Measurements from ENCODE around the gene SMG7.

SMG7 gene

GRCh38 chr1:183565261-183565660, 93.0 kb downstream of the SMG7 start:
- DNase-seq = no peak

GRCh38 chr1:183566026-183566425, 93.7 kb downstream of the SMG7 start:
- no peak for DNase-seq

- DNase-seq = peak in 3 of 51 donors; percentile 13 to 22 (median 16)
Measured at GRCh38 chr1:183567584-183567983, 95.3 kb downstream of the SMG7 start.

- DNase-seq = no peak
Measured at GRCh38 chr1:183568176-183569021, 96.1 kb downstream of the SMG7 start.

GRCh38 chr1:183569141-183569540, 96.8 kb downstream of the SMG7 start:
- no peak for DNase-seq

- DNase-seq = no peak
Measured at GRCh38 chr1:183569801-183570200, 97.5 kb downstream of the SMG7 start.

GRCh38 chr1:183570451-183570850, 98.2 kb downstream of the SMG7 start:
- no peak for DNase-seq

- DNase-seq = no peak
Measured at GRCh38 chr1:183571678-183572268, 99.5 kb downstream of the SMG7 start.

- DNase-seq = no peak
Measured at GRCh38 chr1:183572721-183573120, 100.4 kb downstream of the SMG7 start.

GRCh38 chr1:183575606-183576005, 103.3 kb downstream of the SMG7 start:
- no peak for DNase-seq

GRCh38 chr1:183576537-183576936, 104.2 kb downstream of the SMG7 start:
- DNase-seq = no peak

GRCh38 chr1:183577897-183578465, 105.7 kb downstream of the SMG7 start:
- no peak for DNase-seq

GRCh38 chr1:183578856-183579255, 106.6 kb downstream of the SMG7 start:
- DNase-seq = no peak

GRCh38 chr1:183580281-183580682, 108.0 kb downstream of the SMG7 start:
- no peak for DNase-seq

- no peak for DNase-seq
Measured at GRCh38 chr1:183582021-183582713, 109.9 kb downstream of the SMG7 start.

- no peak for DNase-seq
Measured at GRCh38 chr1:183583466-183583865, 111.2 kb downstream of the SMG7 start.

GRCh38 chr1:183584147-183584546, 111.8 kb downstream of the SMG7 start:
- DNase-seq = no peak

GRCh38 chr1:183585038-183585437, 112.7 kb downstream of the SMG7 start:
- no peak for DNase-seq

GRCh38 chr1:183586455-183586854, 114.2 kb downstream of the SMG7 start:
- no peak for DNase-seq

- no peak for DNase-seq
Measured at GRCh38 chr1:183586926-183587325, 114.6 kb downstream of the SMG7 start.

GRCh38 chr1:183588827-183589226, 116.5 kb downstream of the SMG7 start:
- DNase-seq = peak in 17 of 51 donors; percentile 13 to 70 (median 28)

GRCh38 chr1:183589384-183589783, 117.1 kb downstream of the SMG7 start:
- DNase-seq = no peak

Data from hypothalamus (tissue), 51 donors.